SU-DHL-6 (cell line): ENCODE data around the gene TAGLN.

ENCODE experiments used
- CTCF ChIP-seq: fragments of 200-600 bp; sonication (generic); IDR thresholded peaks from one replicate; pipeline ENCODE4 v1.5.1; 2017; ENCODE audit warnings: antibody characterized with exemption, mild to moderate bottlenecking, low read length, moderate library complexity; ENCODE audit not compliant: insufficient read depth, poor library complexity, severe bottlenecking
- EZH2phosphoT487 ChIP-seq: fragments of 200-600 bp; sonication (generic), shearing (Covaris generic); conservative IDR thresholded peaks from 2 replicates; pipeline ENCODE4 v1.6.1; 2018; ENCODE audit warnings: mild to moderate bottlenecking, antibody characterized with exemption, low read length, moderate library complexity, mixed read lengths

GRCh38 chr11:117187007-117187406 is 12.2 kb upstream of the TAGLN start:
- no peak for TF ChIP-seq CTCF
- TF ChIP-seq EZH2phosphoT487, result no peak
